ENCODE results near the gene PLK1. TPM values are rescaled to one million over a fixed set of nuclear protein-coding genes. Genes with fewer than 3 reads are reported as not detected.

PLK1 gene
- total RNA-seq, 1 donor from 2014 or later: 1.2 TPM

GRCh38 chr16:23666571-23667354, 11.9 kb upstream of the PLK1 start:
- Histone ChIP-seq H3K4me3 (no peak overlapping the region), H3K4me1 (peaks cover 7% of the 10 kb centered on the region), H3K27me3 (ENCODE audit: low read depth) (no peaks in the 10 kb centered on the region), H3K27ac (replicated peaks) (no peak overlapping the region), H3K9me3 (replicated peaks) (no peaks in the 10 kb centered on the region), H3K36me3 (peaks cover 94% of the 10 kb centered on the region)
- no peak for DNase-seq
- intact Hi-C loops (cut with micrococcal nuclease): no loop called here
- no peak for TF ChIP-seq CTCF (IDR thresholded peaks at IDR 0.05; ENCODE audit: borderline replicate concordance)

- no peak overlapping the region for H3K4me3 ChIP-seq
- no peak for TF ChIP-seq CTCF (IDR thresholded peaks at IDR 0.05; ENCODE audit: borderline replicate concordance)
- no peak for DNase-seq
- no peaks in the 10 kb centered on the region for H3K9me3 ChIP-seq (replicated peaks)
- H3K27ac ChIP-seq (replicated peaks): no peak overlapping the region
- intact Hi-C loops (cut with micrococcal nuclease): no loop called here
- H3K27me3 ChIP-seq (ENCODE audit: low read depth): no peaks in the 10 kb centered on the region
- peaks cover 7% of the 10 kb centered on the region for H3K4me1 ChIP-seq
- peaks cover 94% of the 10 kb centered on the region for H3K36me3 ChIP-seq
Measured at GRCh38 chr16:23667355-23667659, 11.4 kb upstream of the PLK1 start.

DNA sequence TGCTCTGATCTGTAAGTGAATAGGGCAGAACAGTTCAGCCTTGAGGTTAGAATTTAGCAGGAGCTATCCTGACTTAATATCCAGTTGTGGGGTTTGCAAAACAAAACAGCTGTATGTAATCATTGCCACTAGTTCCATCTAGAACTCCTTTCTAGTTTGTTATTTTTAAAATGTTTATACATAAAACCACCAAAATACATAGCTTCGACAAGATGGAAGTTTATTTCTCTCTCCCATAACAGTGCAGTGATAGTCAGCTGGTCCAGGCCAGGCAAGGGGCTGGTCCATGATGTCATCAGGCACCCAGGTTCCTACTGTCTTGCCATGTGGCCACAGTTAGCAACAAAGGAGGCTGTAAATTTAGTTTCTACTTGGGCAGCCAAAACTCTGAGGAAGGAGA, 10.5 kb upstream of the PLK1 start:
- H3K36me3 ChIP-seq: peaks cover 90% of the 10 kb centered on the region

DNA sequence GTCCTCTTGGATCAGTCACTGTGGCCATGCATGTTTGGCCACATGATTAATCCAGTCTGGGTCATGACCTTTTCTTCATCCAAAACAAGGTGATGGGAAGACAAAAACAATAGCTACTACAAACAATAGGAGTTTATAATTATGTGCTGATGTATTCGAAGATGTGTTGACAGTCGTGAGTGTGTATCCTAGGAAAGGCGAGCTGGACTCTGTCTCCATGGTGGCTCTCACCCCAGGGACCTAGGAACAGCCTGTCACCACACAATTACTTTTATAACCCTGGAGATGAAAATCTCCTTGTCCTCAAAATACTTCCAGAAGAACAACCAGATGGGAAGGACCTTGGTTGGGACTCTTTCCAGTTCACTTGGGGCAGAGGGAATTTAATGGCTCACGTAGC, 9.8 kb upstream of the PLK1 start:
- H3K4me3 ChIP-seq: no peak overlapping the region
- TF ChIP-seq CTCF (IDR thresholded peaks at IDR 0.05; ENCODE audit: borderline replicate concordance): no peak

More for the DNA sequence above, 10.5 kb upstream of the PLK1 start:
- intact Hi-C loops (cut with micrococcal nuclease): no loop called here
- H3K27ac ChIP-seq (replicated peaks): no peak overlapping the region
- no peak for TF ChIP-seq CTCF (IDR thresholded peaks at IDR 0.05; ENCODE audit: borderline replicate concordance)
- H3K27me3 ChIP-seq (ENCODE audit: low read depth): no peaks in the 10 kb centered on the region
- H3K4me3 ChIP-seq: no peak overlapping the region
- H3K9me3 ChIP-seq (replicated peaks): no peaks in the 10 kb centered on the region
- DNase-seq: no peak
- peaks cover 7% of the 10 kb centered on the region for H3K4me1 ChIP-seq

GRCh38 chr16:23670137-23670776, 8.4 kb upstream of the PLK1 start:
- H3K4me3 ChIP-seq: no peak overlapping the region
- no peak for DNase-seq

More for the DNA sequence above, 9.8 kb upstream of the PLK1 start:
- peaks cover 84% of the 10 kb centered on the region for H3K36me3 ChIP-seq
- no peaks in the 10 kb centered on the region for H3K9me3 ChIP-seq (replicated peaks)
- intact Hi-C loops (cut with micrococcal nuclease): no loop called here
- H3K27ac ChIP-seq (replicated peaks): no peak overlapping the region
- H3K4me1 ChIP-seq: peaks cover 7% of the 10 kb centered on the region
- no peaks in the 10 kb centered on the region for H3K27me3 ChIP-seq (ENCODE audit: low read depth)
- DNase-seq: no peak

More at GRCh38 chr16:23670137-23670776, 8.4 kb upstream of the PLK1 start:
- Histone ChIP-seq H3K27ac (replicated peaks) (no peak overlapping the region), H3K36me3 (peaks cover 70% of the 10 kb centered on the region), H3K9me3 (replicated peaks) (no peaks in the 10 kb centered on the region), H3K4me1 (peaks cover 7% of the 10 kb centered on the region), H3K27me3 (ENCODE audit: low read depth) (no peaks in the 10 kb centered on the region)
- no peak for TF ChIP-seq CTCF (IDR thresholded peaks at IDR 0.05; ENCODE audit: borderline replicate concordance)
- intact Hi-C loops (cut with micrococcal nuclease): no loop called here

All from left ventricle myocardium inferior (tissue), 1 donor.